ENCODE data around the gene DRD2. TPM values are rescaled to one million over a fixed set of nuclear protein-coding genes. Genes with fewer than 3 reads are reported as not detected.

Gene DRD2
- total and polyA plus RNA-seq, 2 of the 13 experiments (the other 11 are each of a cell fraction or from before 2014, with no cell fraction given) = not detected

- intact Hi-C loops (cut with micrococcal nuclease; ENCODE audit: unreplicated experiment) (no loop called here), in situ Hi-C loops (cut with HindIII; ENCODE audit: extremely low pct_ligation_motif_present, low pct_unique_long_range_greater_than_20kb) (loop anchor here (10.0 kb wide), 1 partner anchor 56 kb away; no protein-coding TSS in a partner anchor)
- 0% methylated on average over 3 of the region's 5 CpGs for WGBS (ENCODE audit: low lambda C conversion rate)
- no peaks in the 10 kb centered on the region for H4K20me1 ChIP-seq (ENCODE audit: insufficient read depth, low read length)
- ATAC-seq (no peak), FAIRE-seq (no peak), DNase-seq (ENCODE audit: low spot score) (no peak)
- H3K79me2 ChIP-seq (ENCODE audit: insufficient read depth, low read length) = no peaks in the 10 kb centered on the region
- H3K36me3 ChIP-seq (replicated peaks in 1 of 2; ENCODE audit: control insufficient read depth in 1 of 2, insufficient read depth in 2 of 2, low read length in 2 of 2) = no peaks in the 10 kb centered on the region
- H3K27ac ChIP-seq (ENCODE audit: extremely low read length, insufficient read depth, low read length) = no peak overlapping the region
- CTCF ChIA-PET (ENCODE audit: low intra/inter-chr PET ratio, low total read pairs) = no interaction called here
- H3K4me3 ChIP-seq (replicated peaks in 1 of 3; ENCODE audit: insufficient read depth in 1 of 3, low read depth in 2 of 3, low read length in 3 of 3) = no peak overlapping the region
- no peaks in the 10 kb centered on the region for H3K4me1 ChIP-seq (ENCODE audit: insufficient read depth, low read length)
- TF ChIP-seq ZSCAN12 (CRISPR knock-in tag; IDR thresholded peaks at IDR 0.05) (no peak), ZMYM4 (CRISPR knock-in tag; IDR thresholded peaks at IDR 0.05) (no peak), ZNF704 (CRISPR knock-in tag; IDR thresholded peaks at IDR 0.05; ENCODE audit: borderline replicate concordance) (no peak), ZNF839 (CRISPR knock-in tag; IDR thresholded peaks at IDR 0.05; ENCODE audit: borderline replicate concordance) (no peak), SAFB2 (CRISPR knock-in tag; IDR thresholded peaks at IDR 0.05; ENCODE audit: borderline replicate concordance, low read depth) (no peak), ZNF460 (CRISPR knock-in tag; IDR thresholded peaks at IDR 0.05; ENCODE audit: borderline replicate concordance) (no peak), TAF1 (CRISPR knock-in tag; IDR thresholded peaks at IDR 0.05) (no peak), RELA (CRISPR knock-in tag; IDR thresholded peaks at IDR 0.05) (no peak), FOSL1 (CRISPR knock-in tag; IDR thresholded peaks at IDR 0.05; ENCODE audit: borderline replicate concordance) (no peak), ELK4 (CRISPR knock-in tag; IDR thresholded peaks at IDR 0.05; ENCODE audit: borderline replicate concordance) (no peak), EHMT2 (IDR thresholded peaks at IDR 0.05; ENCODE audit: borderline replicate concordance, low read depth, low read length) (no peak)
- no peak overlapping the region for H3K9ac ChIP-seq (ENCODE audit: insufficient read depth, low read depth, low read length)
- POLR2A ChIA-PET = no interaction called here
- no peaks in the 10 kb centered on the region for H3K9me3 ChIP-seq (ENCODE audit: low read length)
- no TSS peak for BruUV-seq (replicated peaks)
- no peak overlapping the region for H2AFZ ChIP-seq (ENCODE audit: low read length)
- peaks cover 8 to 24% of the 10 kb centered on the region in 2 experiments; a peak in 4 of 5 replicates for H3K27me3 ChIP-seq (ENCODE audit: control insufficient read depth in 1 of 2, insufficient read depth in 2 of 2, low read length in 2 of 2)
- no peak overlapping the region for H3K4me2 ChIP-seq (ENCODE audit: low read depth, low read length)
Observed at GRCh38 chr11:113400631-113401230, 74.5 kb downstream of the DRD2 start.
